GM10266 (cell line): Measurements from ENCODE around the gene POLR1E.

Source experiments
- DNase-seq: peaks from one replicate; pipeline ENCODE4 v3.0.0; 2012; ENCODE audit errors: extremely low spot score
- CTCF ChIP-seq: IDR thresholded peaks from 2 replicates; pipeline ENCODE4 v1.5.1; 2012; ENCODE audit warnings: mild to moderate bottlenecking, low read depth; ENCODE audit not compliant: control insufficient read depth, insufficient read depth; ENCODE audit errors: missing control alignments

POLR1E gene

GRCh38 chr9:37551468-37551867 lies 65.7 kb downstream of the POLR1E start:
- no peak for TF ChIP-seq CTCF
- no peak for DNase-seq

GRCh38 chr9:37551888-37552287 lies 66.1 kb downstream of the POLR1E start:
- TF ChIP-seq CTCF = no peak
- DNase-seq = no peak
